A172 (cell line): ENCODE results near the gene TMEM98. TPM values are rescaled to one million over a fixed set of nuclear protein-coding genes. Genes with fewer than 3 reads are reported as not detected.
"Not testable (repeated sequence)": the region's sequence is repeated elsewhere in the genome, so short reads cannot be mapped to it uniquely, and the experiment has no call there.

Experiments used
- DNase-seq: peaks from one replicate; pipeline ENCODE4 v3.0.0-alpha.2; 2015; ENCODE audit warnings: low spot score
- total RNA-seq: library from RNA; depleted of rRNA; stranded (reverse); fragments of >200 nt; shearing (Covaris generic); gene quantifications from 2 replicates; pipeline ENCODE4 v1.2.3, GENCODE V29; 2014

Gene TMEM98
- total RNA-seq, 1 experiment from 2014 or later, result not detected

GRCh38 chr17:32914181-32914580 is 13.8 kb upstream of the TMEM98 start:
- no peak for DNase-seq

GRCh38 chr17:32915245-32915644 is 12.7 kb upstream of the TMEM98 start:
- DNase-seq, result no peak

GRCh38 chr17:32916134-32916533 is 11.8 kb upstream of the TMEM98 start:
- no peak for DNase-seq

GRCh38 chr17:32917081-32917480 is 10.9 kb upstream of the TMEM98 start:
- DNase-seq, result no peak

- no peak for DNase-seq
Observed at GRCh38 chr17:32917842-32918241, 10.1 kb upstream of the TMEM98 start.

- DNase-seq, result not testable (repeated sequence)
Observed at GRCh38 chr17:32919876-32920275, 8.1 kb upstream of the TMEM98 start.

- DNase-seq, result no peak
Observed at GRCh38 chr17:32920293-32920692, 7.7 kb upstream of the TMEM98 start.

GRCh38 chr17:32921017-32921416 is 6.9 kb upstream of the TMEM98 start:
- no peak for DNase-seq

GRCh38 chr17:32923905-32924304 is 4.0 kb upstream of the TMEM98 start:
- not testable (repeated sequence) for DNase-seq

- DNase-seq, result no peak
Observed at GRCh38 chr17:32926183-32926582, 1.8 kb upstream of the TMEM98 start.

- DNase-seq, result not testable (repeated sequence)
Observed at GRCh38 chr17:32926789-32927188, 1.2 kb upstream of the TMEM98 start.

GRCh38 chr17:32927201-32927723 is 691 bp upstream of the TMEM98 start:
- DNase-seq, result no peak

- DNase-seq, result no peak
Observed at GRCh38 chr17:32928586-32929535, 908 bp downstream of the TMEM98 start.

- no peak for DNase-seq
Observed at GRCh38 chr17:32929588-32929987, 1.6 kb downstream of the TMEM98 start.

GRCh38 chr17:32930512-32930911 is 2.6 kb downstream of the TMEM98 start:
- no peak for DNase-seq

- DNase-seq, result no peak
Observed at GRCh38 chr17:32931686-32932085, 3.7 kb downstream of the TMEM98 start.

- DNase-seq, result no peak
Observed at GRCh38 chr17:32933881-32934280, 5.9 kb downstream of the TMEM98 start.

GRCh38 chr17:32935726-32936125 is 7.8 kb downstream of the TMEM98 start:
- DNase-seq, result no peak

GRCh38 chr17:32936186-32936893 is 8.4 kb downstream of the TMEM98 start:
- DNase-seq, result no peak

- DNase-seq, result peak; percentile 14
Observed at GRCh38 chr17:32936894-32937500, 9.0 kb downstream of the TMEM98 start.

- no peak for DNase-seq
Observed at GRCh38 chr17:32940706-32941390, 12.9 kb downstream of the TMEM98 start.
